Measurements from ENCODE around the gene NUTM1. TPM values are rescaled to one million over a fixed set of nuclear protein-coding genes. Genes with fewer than 3 reads are reported as not detected.
"Not testable (repeated sequence)": the region's sequence is repeated elsewhere in the genome, so short reads cannot be mapped to it uniquely, and the experiment has no call there.

NUTM1 gene
- total RNA-seq, 1 donor from 2014 or later: not detected

DNA sequence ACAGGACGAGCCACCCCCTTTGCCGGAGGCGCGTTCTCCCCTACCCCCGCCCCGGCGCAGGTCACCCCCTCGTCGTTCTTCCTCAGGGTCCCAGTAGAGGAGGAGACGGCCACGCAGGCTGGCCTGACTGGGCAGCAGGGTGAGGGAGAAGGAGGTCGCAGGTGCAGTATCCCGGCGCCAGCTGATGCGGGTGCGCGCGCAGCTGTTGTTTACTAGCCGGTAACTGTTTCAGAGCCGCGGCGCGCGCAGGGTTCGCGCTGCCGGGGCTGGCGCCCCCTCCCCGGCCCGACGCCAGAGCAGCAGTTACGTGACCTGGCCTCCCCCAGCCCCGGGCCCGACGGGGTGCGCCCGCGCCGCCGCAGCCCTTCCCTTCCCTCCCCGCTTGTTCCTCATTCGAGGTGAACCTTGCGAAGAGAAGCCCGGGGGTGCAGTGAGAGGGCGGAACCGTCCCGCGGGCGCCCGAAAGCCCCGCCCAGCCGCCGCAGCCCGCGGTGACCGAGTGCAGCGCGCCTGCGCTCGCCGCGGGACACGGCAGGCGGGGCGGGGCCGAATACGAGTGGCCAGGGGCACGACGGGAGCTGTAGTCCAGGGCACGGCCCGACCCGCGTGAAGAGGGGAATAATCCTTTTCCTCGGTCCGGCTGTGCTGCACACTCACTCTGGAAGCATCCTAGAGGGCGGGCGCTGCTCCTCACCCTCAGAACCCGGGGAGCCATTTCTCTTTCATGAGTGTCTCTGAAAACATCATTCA lies 5.4 kb upstream of the NUTM1 start, which contains the start of gene SLC12A6:
SLC12A6 (minus strand) TSS at position 225 of the 750 bp plus-strand sequence. CDS start 1,101 bp downstream, outside the sequence.
- peak; percentile 55 to 91 for DNase-seq (ENCODE audit: low read depth in 2 of 2)

DNA sequence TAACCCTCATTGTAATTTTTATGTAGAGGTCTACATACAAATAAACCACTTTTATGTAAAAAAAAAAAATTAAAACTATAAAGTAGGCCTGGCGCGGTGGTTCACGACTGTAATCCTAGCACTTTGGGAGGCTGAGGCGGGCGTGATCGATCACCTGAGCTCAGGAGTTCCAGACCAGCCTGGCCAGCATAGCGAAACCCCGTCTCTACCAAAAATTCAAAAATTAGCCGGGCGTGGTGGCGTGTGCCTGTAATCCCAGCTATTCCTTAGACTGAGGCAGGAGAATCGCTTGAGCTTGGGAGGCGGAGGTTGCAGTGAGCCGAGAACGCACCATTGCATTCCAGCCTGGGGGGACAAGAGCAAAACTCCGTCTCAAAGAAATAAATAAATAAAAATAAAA lies 4.8 kb upstream of the NUTM1 start:
- DNase-seq (ENCODE audit: low read depth in 2 of 2): no peak

DNA sequence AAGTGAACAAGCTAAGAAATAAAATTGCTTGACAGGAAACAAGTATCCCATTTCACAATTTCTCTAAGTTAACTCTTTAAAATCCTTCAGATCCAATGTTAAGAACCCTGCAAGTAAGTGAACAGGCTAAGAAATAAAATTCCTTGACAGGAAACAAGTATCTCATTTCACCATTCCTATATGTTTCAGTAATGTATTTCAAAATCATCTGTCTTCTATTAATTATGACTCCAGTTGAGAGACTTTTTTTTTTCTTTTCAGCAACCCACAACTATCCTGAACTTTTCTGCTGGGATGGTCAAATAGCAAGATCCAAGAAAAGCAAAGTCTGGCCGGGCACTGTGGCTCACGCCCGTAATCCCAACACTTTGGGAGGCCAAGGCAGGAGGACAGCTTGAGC lies 3.2 kb upstream of the NUTM1 start:
- no peak for DNase-seq (ENCODE audit: low read depth in 2 of 2)

DNA sequence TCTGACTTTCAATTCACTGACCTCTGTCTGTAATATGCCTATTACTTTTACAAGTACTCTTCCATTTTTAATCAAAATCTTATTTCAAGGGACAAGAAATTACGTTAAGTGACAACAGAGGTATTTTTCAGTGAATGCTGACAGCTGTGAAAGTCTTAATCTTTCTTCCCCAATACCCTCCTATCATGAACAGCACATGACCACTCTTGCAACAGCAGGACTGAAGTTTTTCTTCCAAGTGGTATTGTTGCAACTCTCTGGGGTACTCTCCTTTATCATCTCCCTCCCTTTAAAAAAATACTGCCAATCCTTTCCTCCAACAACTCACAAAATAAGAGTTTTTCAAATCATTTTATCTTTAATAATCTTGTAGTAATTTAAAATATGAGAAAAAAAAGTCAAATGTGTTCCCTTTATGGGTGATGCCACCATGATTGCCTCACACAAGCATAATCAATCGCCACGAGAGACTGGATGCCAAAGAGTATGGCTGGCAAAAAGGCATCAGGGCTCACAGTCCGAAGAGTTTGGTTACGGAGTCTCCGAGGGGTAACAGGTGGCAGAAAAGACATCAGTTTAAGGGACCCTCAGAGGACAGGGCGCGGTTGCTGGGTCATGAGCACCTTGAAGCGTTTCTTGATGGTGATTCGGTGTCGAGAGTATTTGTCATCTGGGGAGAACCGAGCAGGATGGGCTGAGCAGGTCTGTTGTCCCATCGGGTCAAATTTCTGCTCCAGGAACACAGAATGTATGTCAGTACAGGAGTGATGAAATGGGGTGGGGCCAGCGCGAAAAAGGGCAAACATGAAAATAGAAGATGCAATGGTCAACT lies 1.5 kb upstream of the NUTM1 start:
- DNase-seq (ENCODE audit: low read depth in 2 of 2): no peak

DNA sequence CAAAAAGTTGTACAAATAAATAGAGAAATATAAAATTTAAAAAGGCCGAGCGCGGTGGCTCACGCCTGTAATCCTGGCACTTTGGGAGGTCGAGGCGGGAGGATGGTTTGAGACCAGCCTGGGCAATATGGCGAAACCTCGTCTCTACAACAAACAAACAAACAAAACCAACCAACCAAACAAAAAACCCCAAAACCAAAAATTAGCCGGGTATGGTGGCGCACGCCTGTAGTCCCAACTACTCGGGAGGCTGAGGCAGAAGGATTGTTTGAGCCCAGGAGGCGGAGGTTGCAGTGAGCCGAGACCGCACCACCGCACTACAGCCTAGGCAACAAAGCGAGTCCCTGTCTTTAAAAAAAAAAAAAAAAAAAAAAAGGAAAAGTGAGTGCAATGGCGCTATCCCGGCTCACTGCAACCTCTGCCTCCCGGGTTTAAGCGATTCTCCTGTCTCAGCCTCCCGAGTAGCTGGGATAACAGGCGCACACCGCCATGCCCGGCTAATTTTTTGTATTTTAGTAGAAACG lies 840 bp upstream of the NUTM1 start:
- not testable (repeated sequence) for DNase-seq (ENCODE audit: low read depth in 2 of 2)

DNA sequence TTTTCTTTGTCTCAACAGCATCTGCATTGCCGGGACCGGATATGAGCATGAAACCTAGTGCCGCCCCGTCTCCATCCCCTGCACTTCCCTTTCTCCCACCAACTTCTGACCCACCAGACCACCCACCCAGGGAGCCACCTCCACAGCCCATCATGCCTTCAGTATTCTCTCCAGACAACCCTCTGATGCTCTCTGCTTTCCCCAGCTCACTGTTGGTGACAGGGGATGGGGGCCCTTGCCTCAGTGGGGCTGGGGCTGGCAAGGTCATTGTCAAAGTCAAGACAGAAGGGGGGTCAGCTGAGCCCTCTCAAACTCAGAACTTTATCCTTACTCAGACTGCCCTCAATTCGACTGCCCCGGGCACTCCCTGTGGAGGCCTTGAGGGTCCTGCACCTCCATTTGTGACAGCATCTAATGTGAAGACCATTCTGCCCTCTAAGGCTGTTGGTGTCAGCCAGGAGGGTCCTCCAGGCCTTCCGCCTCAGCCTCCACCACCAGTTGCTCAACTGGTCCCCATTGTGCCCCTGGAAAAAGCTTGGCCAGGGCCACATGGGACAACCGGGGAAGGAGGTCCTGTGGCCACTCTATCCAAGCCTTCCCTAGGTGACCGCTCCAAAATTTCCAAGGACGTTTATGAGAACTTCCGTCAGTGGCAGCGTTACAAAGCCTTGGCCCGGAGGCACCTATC lies 5.0 kb downstream of the NUTM1 start:
- DNase-seq (ENCODE audit: low read depth in 2 of 2): no peak

DNA sequence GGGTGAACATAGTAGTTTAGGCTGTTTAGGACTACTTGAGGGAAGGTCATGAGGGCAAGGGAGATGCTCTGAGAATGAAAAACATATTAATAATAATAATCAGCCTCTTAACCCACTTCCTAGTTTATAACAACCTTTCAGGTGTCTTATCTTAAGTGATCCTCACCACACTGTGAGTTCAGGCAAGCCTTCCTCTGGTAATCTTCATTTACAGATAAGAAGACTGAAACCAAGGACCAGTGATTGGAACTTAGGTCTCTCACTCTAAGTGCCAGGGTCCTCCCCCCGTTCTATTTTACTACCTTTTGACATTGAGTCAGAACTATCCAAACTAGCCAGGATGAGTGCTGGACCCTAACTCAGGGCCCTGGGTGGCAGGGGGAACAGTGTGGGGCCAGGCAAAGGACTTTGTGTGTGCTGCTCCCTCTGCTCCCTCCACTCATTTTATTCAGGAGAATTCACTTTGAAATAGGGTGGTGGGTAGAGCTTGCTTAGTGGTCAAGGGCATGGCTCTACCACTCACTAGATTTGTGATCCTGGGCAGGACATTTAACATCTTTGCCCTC lies 5.7 kb downstream of the NUTM1 start:
- DNase-seq (ENCODE audit: low read depth in 2 of 2): no peak

DNA sequence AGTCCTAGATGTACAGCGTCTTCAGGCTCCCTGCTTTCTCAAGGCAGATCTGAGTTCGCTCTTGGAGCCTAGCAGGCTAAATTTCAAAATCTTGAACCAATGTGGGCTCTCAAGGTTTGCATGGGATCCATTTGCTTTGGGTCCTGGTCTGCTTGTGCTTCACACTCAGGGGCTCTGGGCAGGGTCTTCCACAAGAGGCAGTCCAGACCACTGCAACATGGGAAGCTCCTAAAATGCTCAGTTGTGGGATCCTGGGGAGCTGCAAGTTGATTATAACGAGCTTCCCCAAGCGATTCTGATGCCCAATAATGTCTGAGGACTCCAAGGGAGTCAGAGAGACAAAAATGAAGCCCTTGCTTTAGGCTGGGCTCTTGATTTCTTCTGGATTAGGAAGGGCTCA lies 6.7 kb downstream of the NUTM1 start:
- DNase-seq (ENCODE audit: low read depth in 2 of 2): no peak

DNA sequence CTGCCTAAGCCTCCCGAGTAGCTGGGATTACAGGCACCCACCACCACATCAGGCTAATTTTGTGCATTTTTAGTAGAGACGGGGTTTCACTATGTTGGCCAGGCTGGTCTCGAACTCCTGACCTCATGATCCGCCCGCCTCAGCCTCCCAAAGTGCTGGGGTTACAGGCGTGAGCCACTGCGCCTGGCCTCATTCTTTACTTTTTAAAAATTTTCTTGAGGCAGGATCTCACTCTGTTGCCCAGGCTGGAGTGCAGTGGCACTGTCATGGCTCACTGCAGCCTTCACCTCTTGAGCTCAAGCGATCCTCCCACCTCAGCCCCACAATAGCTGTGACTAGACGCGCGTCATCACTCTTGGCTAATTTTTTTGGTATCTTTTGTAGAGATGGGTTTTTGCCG lies 9.9 kb downstream of the NUTM1 start:
- not testable (repeated sequence) for DNase-seq (ENCODE audit: low read depth in 2 of 2)

DNA sequence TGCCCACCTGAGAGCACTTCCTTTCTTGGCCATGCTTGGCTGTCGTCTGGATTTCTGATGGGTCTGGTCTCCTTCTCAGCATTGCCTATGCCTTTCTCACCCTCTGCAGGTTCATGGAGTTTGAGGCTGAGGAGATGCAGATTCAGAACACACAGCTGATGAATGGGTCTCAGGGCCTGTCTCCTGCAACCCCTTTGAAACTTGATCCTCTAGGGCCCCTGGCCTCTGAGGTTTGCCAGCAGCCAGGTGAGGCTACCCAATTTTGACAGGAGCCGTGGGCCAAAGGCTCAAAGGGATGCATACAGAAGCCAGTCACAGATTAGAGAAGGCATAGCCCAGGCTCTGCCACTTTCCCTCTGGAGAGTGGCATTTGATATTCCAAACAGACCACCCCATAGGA lies 10.5 kb downstream of the NUTM1 start:
- DNase-seq (ENCODE audit: low read depth in 2 of 2): no peak

DNA sequence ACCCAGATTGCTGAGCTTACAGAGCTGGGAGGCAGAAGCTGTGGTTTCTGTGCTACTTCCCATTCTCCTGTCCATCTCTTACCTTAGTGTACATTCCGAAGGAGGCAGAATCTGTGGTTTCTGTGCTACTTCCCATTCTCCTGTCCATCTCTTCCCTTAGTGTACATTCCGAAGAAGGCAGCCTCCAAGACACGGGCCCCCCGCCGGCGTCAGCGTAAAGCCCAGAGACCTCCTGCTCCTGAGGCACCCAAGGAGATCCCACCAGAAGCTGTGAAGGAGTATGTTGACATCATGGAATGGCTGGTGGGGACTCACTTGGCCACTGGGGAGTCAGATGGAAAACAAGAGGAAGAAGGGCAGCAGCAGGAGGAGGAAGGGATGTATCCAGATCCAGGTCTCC lies 11.2 kb downstream of the NUTM1 start:
- DNase-seq (ENCODE audit: low read depth in 2 of 2): no peak

DNA sequence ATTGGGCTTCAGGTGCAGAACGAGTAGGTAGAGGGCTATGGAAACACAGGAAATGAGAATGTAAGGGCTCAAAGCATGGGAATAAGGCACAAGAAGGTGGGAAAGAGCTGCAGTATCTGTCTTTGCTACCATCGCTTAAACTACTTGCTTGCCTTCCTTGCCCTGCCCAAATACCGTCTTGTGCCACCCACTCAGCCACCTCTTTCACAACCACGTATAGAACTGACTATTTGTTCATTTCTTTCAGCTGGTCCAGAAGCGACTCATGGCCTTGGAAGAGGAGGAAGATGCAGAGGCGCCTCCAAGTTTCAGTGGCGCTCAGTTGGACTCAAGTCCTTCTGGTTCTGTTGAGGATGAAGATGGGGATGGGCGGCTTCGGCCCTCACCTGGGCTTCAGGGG lies 12.1 kb downstream of the NUTM1 start:
- DNase-seq (ENCODE audit: low read depth in 2 of 2): no peak

DNA sequence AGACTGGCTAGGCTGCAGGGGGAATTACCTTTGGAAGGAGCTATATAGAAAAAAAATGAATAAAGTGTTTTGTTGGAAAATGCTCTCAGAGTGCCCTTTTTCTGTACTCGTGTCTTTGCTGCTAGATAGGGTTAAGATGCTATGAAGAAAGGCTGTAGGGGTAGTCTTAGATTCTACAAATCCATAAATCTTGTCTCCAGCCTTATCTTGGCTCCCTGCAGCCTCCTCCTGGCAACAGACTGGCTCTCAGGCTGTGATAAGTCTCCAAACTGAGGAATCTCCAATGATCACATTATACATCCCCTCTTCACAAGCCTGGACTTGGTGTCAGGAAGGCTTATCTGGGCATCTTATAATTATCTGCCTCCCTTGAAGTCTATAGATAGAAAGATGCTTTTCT lies 14.5 kb downstream of the NUTM1 start:
- DNase-seq (ENCODE audit: low read depth in 2 of 2): no peak

DNA sequence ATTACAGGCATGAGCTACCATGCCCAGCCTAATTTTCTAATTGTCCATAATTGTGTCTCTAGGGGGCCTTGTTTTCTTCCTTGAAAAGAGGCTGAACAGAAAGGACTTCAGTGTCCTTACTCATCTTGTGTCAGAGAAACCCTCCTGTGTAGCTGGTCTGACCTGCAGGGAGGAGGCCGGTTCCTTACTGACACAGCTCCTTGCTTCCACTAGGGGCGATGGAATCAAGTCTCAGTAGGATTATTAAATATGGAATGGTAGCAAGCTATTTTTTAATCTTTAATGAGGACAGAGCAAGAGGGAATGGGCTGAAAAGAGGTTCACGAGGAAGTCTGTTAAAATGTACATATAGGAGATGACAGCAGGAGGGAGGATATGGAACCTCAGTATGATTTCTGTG lies 15.3 kb downstream of the NUTM1 start:
- DNase-seq (ENCODE audit: low read depth in 2 of 2): no peak

DNA sequence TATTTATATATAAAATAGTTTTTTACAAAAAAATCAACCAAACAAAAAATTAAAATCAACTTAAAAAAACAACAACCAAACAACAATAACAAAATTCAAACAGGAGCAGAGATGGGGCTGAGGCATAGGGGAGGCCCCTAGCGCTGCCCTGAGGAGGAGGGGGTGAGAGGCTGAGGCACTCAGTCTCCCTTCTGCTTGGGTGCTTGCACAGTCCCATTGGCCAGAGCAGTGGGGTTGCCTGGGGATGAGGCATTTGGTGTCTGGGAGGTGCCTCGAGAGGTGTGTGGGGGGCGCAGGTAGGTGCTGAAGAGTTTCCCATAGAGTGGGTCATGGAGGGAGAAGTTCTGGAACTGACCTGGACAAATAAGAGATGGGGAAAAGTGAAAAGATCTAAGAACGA lies 15.8 kb downstream of the NUTM1 start:
- DNase-seq (ENCODE audit: low read depth in 2 of 2): no peak

DNA sequence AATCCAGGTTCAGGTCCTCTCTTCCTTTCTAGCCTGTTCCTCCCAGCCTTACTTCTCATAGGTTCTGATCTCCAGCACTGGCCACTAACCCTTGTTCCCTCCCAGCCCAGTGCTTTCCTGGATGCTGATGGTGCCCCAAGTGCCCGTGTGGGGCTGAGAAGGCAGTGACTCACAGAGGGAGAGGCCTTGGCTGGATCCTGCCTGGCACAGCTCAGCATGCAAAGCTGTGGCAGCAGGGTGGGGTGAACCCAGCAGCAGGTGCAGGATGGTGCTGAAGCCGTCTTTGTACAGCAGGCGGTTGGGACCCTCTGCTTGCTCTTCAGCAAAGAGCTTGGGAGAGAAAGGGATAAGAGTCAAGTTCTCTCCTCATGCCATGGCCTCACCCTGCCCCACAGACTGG lies 16.3 kb downstream of the NUTM1 start:
- DNase-seq (ENCODE audit: low read depth in 2 of 2): no peak

DNA sequence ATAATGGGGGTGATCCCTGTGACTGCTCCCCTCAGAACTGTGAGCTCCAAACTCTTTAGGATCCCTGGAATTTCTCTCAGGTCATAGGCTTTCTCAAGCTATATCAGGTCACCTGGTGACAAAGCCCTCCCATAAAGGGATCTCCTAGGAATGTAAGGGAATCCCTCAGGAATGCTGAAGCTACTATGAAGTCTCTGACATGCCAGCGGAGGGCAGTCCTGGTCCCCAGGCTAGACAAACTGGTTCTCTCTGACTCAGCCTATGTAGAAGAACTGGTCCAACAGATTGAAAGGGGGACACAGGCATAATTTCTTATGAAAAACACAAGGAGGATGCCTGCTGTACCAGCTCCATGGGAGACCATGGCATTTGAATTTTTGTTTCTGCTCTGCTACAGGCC lies 17.2 kb downstream of the NUTM1 start:
- DNase-seq (ENCODE audit: low read depth in 2 of 2): no peak

DNA sequence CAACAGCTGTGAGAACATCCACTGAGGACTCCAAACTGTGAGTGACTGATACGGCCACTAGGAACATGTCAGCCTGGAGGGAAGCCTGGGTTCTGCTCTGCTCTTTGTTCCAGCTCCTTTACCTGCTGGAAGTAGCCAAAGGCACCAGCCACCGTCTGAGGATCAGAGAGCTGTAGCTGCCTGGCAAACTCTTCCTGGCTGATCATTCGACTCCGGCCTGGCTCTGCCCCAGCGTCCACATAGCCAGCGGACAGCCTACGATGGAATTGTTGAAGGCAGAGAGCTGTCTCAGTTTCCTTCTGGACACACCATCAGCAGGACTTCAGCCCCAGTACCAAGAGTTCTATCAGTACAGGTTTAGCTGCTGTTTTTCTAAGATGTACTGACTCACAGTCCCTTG lies 18.2 kb downstream of the NUTM1 start:
- no peak for DNase-seq (ENCODE audit: low read depth in 2 of 2)

DNA sequence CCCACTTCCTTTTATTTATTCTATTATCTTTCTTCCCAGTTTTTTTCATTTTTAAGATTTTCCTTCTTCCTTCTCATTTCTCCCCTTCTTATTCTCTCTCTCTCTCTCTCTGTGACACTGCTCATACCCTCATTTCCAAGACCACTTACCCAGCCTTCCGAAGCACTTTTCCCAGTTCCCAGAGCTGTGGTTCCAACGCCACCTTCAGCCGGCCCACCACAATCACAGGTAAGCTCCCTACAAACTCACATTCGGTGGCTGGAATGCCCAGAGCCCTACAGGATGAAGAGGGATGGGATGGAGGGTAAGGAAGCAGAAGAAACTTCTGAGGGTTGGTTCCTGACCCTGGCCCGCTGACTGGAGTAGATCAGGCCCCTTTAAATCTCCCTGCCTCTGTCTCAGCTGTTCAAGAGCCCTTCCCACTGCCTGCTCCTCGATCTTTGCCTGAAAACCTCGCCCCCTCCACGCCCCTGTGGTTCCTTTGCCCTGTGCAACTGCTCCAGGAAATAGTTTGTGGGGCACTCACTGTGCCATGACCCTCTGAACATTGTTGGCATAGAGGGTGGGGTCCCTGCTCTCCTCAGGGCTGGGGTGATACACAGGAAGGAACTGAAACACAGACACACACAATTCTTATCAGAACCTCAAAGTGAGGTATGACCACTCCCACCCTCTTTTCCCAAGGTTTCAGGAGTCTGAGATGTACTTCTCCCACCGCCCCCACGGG lies 19.1 kb downstream of the NUTM1 start:
- no peak for DNase-seq (ENCODE audit: low read depth in 2 of 2)

DNA sequence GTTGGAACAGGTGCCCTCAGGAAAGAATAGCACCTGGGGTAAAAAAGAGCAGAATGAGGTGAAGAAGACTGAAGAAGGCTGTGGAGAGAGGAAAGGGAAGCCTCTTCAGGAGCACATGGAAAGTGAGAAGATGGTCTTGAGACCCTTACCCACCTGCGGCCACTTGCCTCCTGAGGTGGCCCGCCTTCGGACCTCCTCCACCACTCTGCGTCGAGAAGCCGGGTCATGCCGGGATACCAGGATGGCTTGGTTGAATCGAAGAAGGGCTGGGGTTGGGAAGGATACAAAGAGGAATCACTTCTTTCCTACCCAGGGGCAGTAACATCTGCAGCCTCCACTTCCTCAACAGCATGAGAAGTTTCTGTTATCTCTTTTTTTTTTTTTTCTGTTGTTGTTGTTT lies 20.9 kb downstream of the NUTM1 start:
- DNase-seq (ENCODE audit: low read depth in 2 of 2): no peak

Measured in dermis microvascular lymphatic vessel endothelial cell (primary cell).